GM19468 (cell line): ENCODE measurements around the gene MUC20.
"Not testable (repeated sequence)": the region's sequence is repeated elsewhere in the genome, so short reads cannot be mapped to it uniquely, and the experiment has no call there.

Source experiments
- ATAC-seq: cut with Tn5 transposase; IDR thresholded peaks from one replicate; pipeline ENCODE4 v1.9.1; 2021; ENCODE audit warnings: mild to moderate bottlenecking, moderate library complexity, moderate number of reproducible peaks; ENCODE audit not compliant: unreplicated experiment; ENCODE audit errors: extremely low read depth

MUC20 gene

GRCh38 chr3:195727606-195728195 lies 6.9 kb downstream of the MUC20 start:
- no peak for ATAC-seq

- not testable (repeated sequence) for ATAC-seq
These were observed 8.0 kb downstream of the MUC20 start for GRCh38 chr3:195728789-195729188.

GRCh38 chr3:195729476-195730251 lies 8.9 kb downstream of the MUC20 start:
- no peak for ATAC-seq

GRCh38 chr3:195731356-195731905 lies 10.7 kb downstream of the MUC20 start:
- ATAC-seq: no peak

- ATAC-seq: no peak
These were observed 12.2 kb downstream of the MUC20 start for GRCh38 chr3:195732940-195733339.

DNA sequence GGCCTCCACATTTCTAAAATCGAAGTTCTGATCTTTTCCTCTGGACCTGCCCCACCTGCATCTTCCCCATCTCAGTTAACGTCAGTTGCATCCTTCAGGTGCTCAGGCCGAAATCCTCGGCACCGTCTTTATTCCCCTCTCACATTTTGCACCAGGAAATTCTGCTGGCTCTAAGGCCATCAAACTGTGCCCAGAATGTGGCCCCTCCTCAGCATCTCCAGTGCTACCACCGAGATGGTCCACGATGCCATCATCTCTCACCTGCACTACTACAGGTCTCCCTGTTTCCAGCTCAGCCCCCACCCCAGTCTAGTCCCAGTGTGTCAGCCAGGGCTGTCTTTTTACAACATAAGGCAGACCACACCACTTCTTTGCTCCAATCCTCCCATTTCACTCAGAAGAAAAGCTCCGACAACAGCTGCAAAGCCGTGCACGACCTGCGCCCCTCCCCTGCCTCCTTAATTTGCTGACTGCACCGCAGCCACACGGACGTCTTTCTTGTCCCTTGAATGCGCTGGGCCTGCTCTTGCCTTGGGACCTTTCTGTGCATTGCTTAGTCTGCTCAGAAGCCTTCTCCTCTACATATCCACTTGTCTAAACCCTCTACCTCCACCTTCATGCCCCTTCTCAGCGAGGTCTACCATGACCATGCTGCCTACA lies 14.4 kb downstream of the MUC20 start:
- no peak for ATAC-seq

- ATAC-seq: no peak
These were observed 16.2 kb downstream of the MUC20 start for GRCh38 chr3:195736866-195737490.

GRCh38 chr3:195737782-195738181 lies 17.0 kb downstream of the MUC20 start:
- not testable (repeated sequence) for ATAC-seq

- no peak for ATAC-seq
These were observed 17.7 kb downstream of the MUC20 start for GRCh38 chr3:195738274-195739044.

DNA sequence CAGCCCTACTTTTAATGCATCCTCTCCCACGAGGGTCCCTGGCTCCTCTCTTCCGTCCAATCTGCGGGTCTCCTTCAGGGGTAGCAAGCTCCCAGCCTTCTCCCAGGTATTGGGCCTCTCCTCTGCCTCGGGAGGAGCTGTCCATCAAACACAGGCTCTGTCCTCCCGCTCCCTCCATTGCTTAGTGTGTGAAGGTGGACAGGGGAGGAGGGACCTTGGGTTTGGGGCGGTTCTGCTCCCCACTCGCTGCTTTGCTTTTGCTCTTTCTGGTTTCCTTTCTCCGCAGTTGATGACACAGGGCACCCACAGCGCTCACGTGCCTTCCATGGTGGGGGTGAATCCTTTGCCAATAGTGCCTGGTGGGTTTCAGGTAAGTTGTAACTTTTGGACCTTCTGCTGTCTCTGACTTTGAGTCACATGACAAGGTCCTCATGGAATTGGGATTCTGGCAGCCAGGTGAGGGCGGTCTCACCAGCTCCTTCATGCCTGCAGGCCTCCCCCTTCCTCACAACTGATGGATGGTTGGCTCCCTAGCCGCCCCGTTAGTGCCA lies 18.9 kb downstream of the MUC20 start:
- ATAC-seq: no peak

GRCh38 chr3:195744437-195744836 lies 23.7 kb downstream of the MUC20 start:
- ATAC-seq: no peak

DNA sequence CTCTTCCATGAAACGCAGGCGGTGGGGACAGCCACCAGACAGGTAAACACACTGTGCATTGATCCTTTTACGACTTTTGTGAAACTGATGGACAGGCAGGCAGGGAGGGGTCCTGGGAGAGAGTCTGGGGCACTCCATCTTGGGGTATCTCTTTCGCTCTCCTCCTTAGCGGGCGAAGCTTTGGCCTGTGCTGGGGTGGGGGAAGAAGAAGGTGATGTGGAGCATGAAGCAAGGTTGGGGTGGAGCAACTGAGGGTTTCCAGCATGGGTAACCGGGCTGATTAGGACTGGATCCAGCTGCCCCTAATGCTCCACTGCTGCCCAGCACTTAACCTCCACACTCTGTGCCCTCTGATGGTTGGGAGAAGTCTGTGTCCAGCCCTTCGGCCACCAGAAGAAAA lies 25.6 kb downstream of the MUC20 start:
- ATAC-seq: no peak

GRCh38 chr3:195746751-195747150 lies 26.0 kb downstream of the MUC20 start:
- no peak for ATAC-seq

DNA sequence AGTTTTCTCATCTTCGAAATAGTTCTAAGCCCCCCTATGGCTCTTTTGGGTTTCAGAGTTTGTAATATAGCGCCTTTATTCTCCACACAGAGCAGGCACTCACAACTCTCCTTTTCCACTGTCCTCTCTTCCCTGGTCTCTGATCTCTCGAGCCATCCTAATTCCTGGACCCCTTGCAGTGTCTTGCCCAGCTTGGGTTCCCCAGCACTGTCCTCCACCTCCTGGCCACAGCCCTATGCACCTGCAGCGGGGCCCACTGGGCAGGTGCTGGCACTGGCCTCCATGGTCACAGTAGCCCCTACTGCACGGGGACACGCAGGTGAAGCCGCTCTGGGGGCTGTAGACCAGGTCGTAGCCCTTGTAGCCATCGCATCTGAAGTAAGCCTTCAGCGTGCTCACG lies 27.9 kb downstream of the MUC20 start:
- no peak for ATAC-seq

- not testable (repeated sequence) for ATAC-seq
These were observed 28.3 kb downstream of the MUC20 start for GRCh38 chr3:195749101-195749500.

DNA sequence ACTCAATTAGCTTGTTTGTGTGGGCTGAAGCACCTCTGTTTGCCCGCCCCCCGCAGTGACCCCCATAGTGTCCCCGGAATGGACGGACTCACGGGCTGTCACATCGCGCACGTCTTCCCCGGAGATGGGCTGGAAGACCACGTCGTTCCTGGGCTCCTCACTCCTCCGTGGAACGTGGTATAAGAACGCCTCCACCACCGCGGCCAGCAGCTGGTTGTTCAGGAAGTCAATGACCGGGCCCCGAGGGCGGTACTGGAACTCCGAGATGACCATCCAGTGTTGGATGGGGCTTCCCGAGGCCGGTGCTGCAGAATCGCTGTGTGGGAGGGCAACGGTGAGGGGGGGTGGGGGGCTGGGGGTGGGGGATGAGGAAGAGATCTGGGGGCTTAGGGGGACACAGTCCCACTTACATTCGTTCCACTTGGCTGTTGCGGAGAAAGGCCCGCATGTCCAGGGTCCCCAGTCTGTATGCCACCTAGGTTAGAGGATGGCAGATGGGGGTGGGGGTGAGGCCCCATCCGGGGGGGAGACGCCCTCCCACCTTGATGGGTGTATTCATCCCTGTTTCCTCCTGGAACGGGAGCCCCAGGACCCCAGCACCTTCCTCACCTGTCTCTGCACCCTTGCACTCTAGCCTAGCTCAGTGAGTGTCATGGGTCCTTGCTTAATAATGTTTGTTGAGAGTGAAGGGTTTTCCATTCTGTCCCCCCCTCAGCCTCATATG lies 30.2 kb downstream of the MUC20 start:
- ATAC-seq: no peak

DNA sequence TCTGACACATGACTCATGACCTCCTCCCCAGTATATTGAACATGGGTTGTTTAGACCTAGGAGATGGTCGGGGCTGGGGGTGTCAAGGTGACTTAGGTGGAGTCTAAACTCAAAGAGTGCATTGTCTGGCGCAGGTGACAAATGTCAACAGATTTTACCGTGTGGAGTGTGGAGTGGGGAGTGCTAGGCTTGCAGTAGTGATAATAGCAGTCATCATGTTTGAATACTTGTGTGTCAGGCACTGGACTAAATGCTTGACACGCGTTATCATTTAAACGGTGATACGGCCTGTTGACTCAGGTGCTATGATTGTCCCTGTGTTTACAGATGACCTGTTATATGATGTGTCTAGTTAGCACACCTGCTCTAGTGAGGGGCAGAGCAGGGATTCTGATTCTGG lies 30.8 kb downstream of the MUC20 start:
- ATAC-seq: no peak

DNA sequence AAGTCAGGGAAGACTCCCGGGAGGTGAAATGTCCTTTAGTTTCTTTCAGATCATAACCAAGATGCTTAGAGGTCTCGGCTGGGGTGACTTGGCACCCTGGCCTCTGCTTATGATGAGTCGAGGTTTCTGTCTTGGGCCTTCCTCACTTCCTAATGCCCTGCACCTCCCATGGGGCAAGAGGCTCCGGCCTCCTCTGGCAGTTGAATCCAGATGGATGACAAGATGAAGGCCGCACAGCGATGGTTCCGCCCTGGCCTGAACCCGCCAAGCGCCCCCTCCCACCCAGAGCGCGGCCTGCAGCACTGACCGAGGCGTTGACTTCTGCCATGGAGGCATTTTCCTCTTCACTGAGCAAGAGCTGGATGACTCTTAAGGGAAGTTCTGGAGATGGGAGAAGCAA lies 31.3 kb downstream of the MUC20 start:
- ATAC-seq: no peak
